Measurements from ENCODE around the gene MAX.
A peak's percentile ranks its signal among the peaks of the same experiment; 100 is the strongest.

The MAX gene

DNA sequence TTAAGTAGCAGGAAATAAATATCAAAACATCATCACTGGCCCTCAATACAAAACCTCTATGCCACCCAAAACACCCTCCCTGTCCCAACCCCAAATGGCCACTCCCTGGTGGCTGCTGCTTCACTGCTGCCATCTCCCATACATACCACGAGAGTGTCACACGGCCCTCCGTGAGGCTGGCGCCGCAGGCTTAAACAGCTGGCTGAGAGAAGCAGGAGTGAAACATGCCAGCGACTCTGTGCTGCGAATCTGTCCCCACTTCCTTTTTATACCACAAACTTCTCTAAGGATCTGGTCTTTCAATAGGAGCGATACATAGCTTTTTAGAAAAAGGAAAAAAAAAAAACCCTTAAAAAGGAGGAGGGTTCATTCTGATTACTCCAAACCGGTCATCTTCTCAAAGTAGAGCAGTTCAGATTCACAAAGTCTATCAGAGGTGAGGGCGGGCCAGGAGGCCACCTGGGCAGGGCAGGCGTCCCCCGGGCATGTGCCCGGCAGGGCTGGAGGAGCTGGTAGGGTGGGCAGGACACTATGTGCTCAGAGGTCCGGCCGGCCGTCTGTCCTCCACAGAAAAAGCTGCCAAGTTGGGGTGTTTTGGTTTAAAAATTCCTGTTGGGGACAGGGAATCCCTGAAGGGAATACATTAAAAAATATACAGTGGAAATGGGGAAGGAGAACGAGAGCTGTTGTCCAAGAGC is 26.5 kb downstream of the MAX start:
- no CpG with 5 or more reads among the region's 17 CpGs for WGBS (ENCODE audit: extremely low coverage, insufficient coverage, low lambda C conversion rate)
- no peak overlapping the region for H2AK5ac ChIP-seq (ENCODE audit: low read length)

DNA sequence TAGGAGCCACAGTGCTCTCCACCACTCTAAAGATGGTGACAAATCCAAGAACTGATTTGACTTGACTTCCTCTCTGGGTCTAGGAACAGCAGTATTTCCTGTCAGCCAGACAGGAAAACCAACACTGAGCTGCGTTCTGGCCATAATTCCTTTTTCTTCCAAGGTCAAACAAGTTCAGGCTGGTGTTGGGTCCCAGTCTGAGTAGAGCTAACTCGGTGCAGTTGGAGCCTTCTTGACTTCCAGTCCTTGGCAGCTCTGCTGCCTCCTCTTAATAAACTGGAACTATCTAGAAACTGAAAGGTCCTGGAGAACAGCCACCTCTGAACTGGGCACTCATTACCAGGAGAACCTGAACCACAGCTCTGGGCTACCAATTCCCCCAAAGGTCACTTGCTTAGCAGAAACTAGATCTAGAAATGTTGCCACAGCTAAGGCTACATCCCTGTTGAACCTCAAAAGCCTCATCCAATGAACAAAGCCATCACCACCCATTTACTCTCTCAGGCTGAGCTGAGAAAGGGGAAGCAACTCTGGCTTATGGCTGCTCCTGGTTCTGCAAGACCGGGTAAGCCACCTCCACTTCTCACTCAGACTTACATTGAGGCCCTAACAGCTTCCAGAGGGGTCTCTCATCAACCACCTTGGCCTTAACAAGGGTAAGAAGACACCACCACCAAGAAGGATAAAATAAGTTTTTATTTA is 27.7 kb downstream of the MAX start:
- Histone ChIP-seq H3K79me1 (ENCODE audit: low read length) (peaks cover 12% of the 10 kb centered on the region), H3K4me3 (ENCODE audit: low read length) (no peak overlapping the region), H3K4me2 (ENCODE audit: low read length) (no peak overlapping the region), H3K18ac (ENCODE audit: low read length) (no peak overlapping the region), H2AK5ac (ENCODE audit: low read length) (no peak overlapping the region), H4K5ac (ENCODE audit: low read length) (no peak overlapping the region), H3K4ac (ENCODE audit: low read depth, low read length) (no peak overlapping the region), H3K9ac (ENCODE audit: low read length) (no peak overlapping the region), H3K23ac (ENCODE audit: low read length) (no peak overlapping the region), H3K79me2 (ENCODE audit: control insufficient read depth, insufficient read depth, low read length) (peaks cover 2% of the 10 kb centered on the region), H3K27ac (ENCODE audit: low read depth, low read length) (no peak overlapping the region), H2BK15ac (replicated peaks; ENCODE audit: low read depth) (no peak overlapping the region), H4K8ac (ENCODE audit: low read depth, low read length) (no peak overlapping the region), H2BK5ac (ENCODE audit: low read length) (no peak overlapping the region), H3K4me1 (ENCODE audit: control insufficient read depth, low read depth, low read length) (peaks cover 5% of the 10 kb centered on the region), H3K56ac (ENCODE audit: low read length) (no peak overlapping the region), H3K36me3 (ENCODE audit: control insufficient read depth, insufficient read depth, low read length) (peaks cover 15% of the 10 kb centered on the region), H3K27me3 (ENCODE audit: insufficient read depth, low read length, poor library complexity) (no peaks in the 10 kb centered on the region), H2BK120ac (ENCODE audit: low read depth, low read length) (no peak overlapping the region)
- DNase-seq: no peak
- WGBS (ENCODE audit: extremely low coverage, insufficient coverage, low lambda C conversion rate): no CpG with 5 or more reads among the region's 3 CpGs

More for the DNA sequence above, 26.5 kb downstream of the MAX start:
- Histone ChIP-seq H2BK120ac (ENCODE audit: low read depth, low read length) (no peak overlapping the region), H2BK5ac (ENCODE audit: low read length) (no peak overlapping the region), H3K9ac (ENCODE audit: low read length) (no peak overlapping the region), H4K8ac (ENCODE audit: low read depth, low read length) (no peak overlapping the region), H3K79me1 (ENCODE audit: low read length) (peaks cover 12% of the 10 kb centered on the region), H3K4me2 (ENCODE audit: low read length) (no peak overlapping the region), H3K79me2 (ENCODE audit: control insufficient read depth, insufficient read depth, low read length) (peaks cover 2% of the 10 kb centered on the region), H3K4me1 (ENCODE audit: control insufficient read depth, low read depth, low read length) (peaks cover 5% of the 10 kb centered on the region), H2BK15ac (replicated peaks; ENCODE audit: low read depth) (no peak overlapping the region), H3K36me3 (ENCODE audit: control insufficient read depth, insufficient read depth, low read length) (peaks cover 14% of the 10 kb centered on the region), H3K23ac (ENCODE audit: low read length) (no peak overlapping the region), H3K27ac (ENCODE audit: low read depth, low read length) (no peak overlapping the region), H3K4me3 (ENCODE audit: low read length) (no peak overlapping the region), H3K27me3 (ENCODE audit: insufficient read depth, low read length, poor library complexity) (no peaks in the 10 kb centered on the region), H3K56ac (ENCODE audit: low read length) (no peak overlapping the region), H4K5ac (ENCODE audit: low read length) (no peak overlapping the region), H3K18ac (ENCODE audit: low read length) (no peak overlapping the region), H3K4ac (ENCODE audit: low read depth, low read length) (no peak overlapping the region)
- no peak for DNase-seq

DNA sequence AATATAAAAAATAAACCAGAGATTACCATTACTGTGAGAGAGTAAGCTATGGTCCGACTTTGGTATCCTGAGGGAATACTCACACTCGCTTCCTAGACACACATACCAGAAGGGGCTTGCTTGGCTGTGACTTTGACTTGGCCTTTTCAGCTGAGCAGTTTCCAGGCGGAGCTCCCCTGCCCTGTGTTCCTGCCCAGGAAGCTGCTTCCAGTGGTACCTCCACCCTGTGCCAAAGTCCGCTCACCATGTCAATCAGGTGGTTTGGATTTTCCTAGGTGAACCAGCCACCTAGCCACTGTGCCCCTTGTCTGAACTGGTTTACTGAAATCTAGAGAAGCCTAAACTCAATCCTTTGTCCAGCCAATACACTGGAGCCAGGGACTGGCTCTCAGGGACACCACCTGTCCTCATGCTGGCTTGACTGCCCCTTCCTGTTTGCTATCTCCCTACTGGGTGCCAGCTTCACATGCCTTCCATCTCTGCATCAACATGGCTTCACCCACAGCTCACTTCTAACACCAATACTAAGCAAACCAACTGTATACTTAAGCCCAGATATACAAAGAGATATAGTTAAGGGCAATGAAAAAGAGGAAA is 28.6 kb downstream of the MAX start:
- H2BK15ac ChIP-seq (replicated peaks; ENCODE audit: low read depth): no peak overlapping the region
- no peak for DNase-seq
- H3K27ac ChIP-seq (ENCODE audit: low read depth, low read length): no peak overlapping the region
- no peak overlapping the region for H4K8ac ChIP-seq (ENCODE audit: low read depth, low read length)
- no peak overlapping the region for H4K5ac ChIP-seq (ENCODE audit: low read length)
- H3K79me1 ChIP-seq (ENCODE audit: low read length): peaks cover 5% of the 10 kb centered on the region
- H2BK120ac ChIP-seq (ENCODE audit: low read depth, low read length): no peak overlapping the region
- no peak overlapping the region for H3K4ac ChIP-seq (ENCODE audit: low read depth, low read length)
- H3K9ac ChIP-seq (ENCODE audit: low read length): no peak overlapping the region
- WGBS (ENCODE audit: extremely low coverage, insufficient coverage, low lambda C conversion rate): no CpG with 5 or more reads among the region's 4 CpGs
- H2AK5ac ChIP-seq (ENCODE audit: low read length): no peak overlapping the region
- peak overlapping the region; percentile 9 for H3K23ac ChIP-seq (ENCODE audit: low read length)
- H3K18ac ChIP-seq (ENCODE audit: low read length): no peak overlapping the region
- no peak overlapping the region for H3K4me2 ChIP-seq (ENCODE audit: low read length)
- H2BK5ac ChIP-seq (ENCODE audit: low read length): no peak overlapping the region
- peaks cover 15% of the 10 kb centered on the region for H3K36me3 ChIP-seq (ENCODE audit: control insufficient read depth, insufficient read depth, low read length)
- H3K4me3 ChIP-seq (ENCODE audit: low read length): no peak overlapping the region
- no peak overlapping the region for H3K56ac ChIP-seq (ENCODE audit: low read length)
- H3K4me1 ChIP-seq (ENCODE audit: control insufficient read depth, low read depth, low read length): no peaks in the 10 kb centered on the region
- H3K27me3 ChIP-seq (ENCODE audit: insufficient read depth, low read length, poor library complexity): no peaks in the 10 kb centered on the region
- no peaks in the 10 kb centered on the region for H3K79me2 ChIP-seq (ENCODE audit: control insufficient read depth, insufficient read depth, low read length)

DNA sequence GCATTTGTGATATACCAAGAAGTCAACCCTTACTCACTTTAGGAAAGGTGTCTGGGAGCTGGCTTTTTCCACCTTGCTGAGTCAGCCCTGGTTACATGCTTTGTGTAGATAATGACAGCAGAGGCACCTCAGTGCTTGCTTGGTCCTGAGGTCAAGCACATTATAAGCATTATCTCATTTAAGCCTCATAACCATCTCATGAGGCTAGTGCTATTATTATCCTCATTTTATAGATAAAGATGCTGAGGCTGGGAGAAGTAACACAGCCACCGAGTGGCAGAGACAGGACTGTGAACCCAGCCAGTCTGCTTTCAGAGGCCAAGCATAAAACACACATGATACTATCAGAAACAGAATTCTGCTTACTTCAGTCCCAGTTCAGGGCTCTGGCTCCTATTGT is 29.4 kb downstream of the MAX start:
- H3K18ac ChIP-seq (ENCODE audit: low read length): no peak overlapping the region

DNA sequence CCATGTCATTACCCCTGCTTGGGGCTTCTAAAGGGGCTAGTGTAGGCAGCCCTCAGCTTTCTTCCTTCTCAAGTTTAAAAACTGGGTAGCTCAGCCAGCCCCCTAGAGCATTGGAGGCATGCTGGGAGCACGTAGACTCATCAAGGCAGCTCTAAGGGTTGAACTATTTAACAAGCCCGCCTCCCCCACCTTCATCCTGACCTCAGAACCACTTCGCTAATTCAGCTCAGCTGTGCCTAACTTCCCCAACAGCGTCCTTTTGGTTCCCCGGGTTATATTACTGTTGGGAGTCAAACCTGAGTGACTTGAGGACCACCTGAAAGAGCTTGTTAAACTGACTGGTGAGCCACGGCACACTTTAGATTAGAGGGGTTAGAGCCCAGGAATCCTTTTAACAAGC is 30.1 kb downstream of the MAX start:
- Histone ChIP-seq H2BK120ac (ENCODE audit: low read depth, low read length) (no peak overlapping the region), H3K18ac (ENCODE audit: low read length) (no peak overlapping the region), H3K4ac (ENCODE audit: low read depth, low read length) (no peak overlapping the region), H3K4me2 (ENCODE audit: low read length) (no peak overlapping the region), H4K5ac (ENCODE audit: low read length) (no peak overlapping the region), H3K27ac (ENCODE audit: low read depth, low read length) (no peak overlapping the region), H2AK5ac (ENCODE audit: low read length) (no peak overlapping the region), H3K9ac (ENCODE audit: low read length) (no peak overlapping the region), H3K23ac (ENCODE audit: low read length) (no peak overlapping the region), H3K79me1 (ENCODE audit: low read length) (peaks cover 5% of the 10 kb centered on the region), H2BK5ac (ENCODE audit: low read length) (no peak overlapping the region), H3K27me3 (ENCODE audit: insufficient read depth, low read length, poor library complexity) (no peaks in the 10 kb centered on the region), H3K79me2 (ENCODE audit: control insufficient read depth, insufficient read depth, low read length) (no peaks in the 10 kb centered on the region), H3K4me1 (ENCODE audit: control insufficient read depth, low read depth, low read length) (no peaks in the 10 kb centered on the region), H4K8ac (ENCODE audit: low read depth, low read length) (no peak overlapping the region), H3K36me3 (ENCODE audit: control insufficient read depth, insufficient read depth, low read length) (peaks cover 11% of the 10 kb centered on the region), H3K56ac (ENCODE audit: low read length) (no peak overlapping the region), H2BK15ac (replicated peaks; ENCODE audit: low read depth) (no peak overlapping the region), H3K4me3 (ENCODE audit: low read length) (no peak overlapping the region)
- DNase-seq: no peak
- WGBS (ENCODE audit: extremely low coverage, insufficient coverage, low lambda C conversion rate): no CpG with 5 or more reads among the region's 6 CpGs

More for the DNA sequence above, 29.4 kb downstream of the MAX start:
- H3K79me1 ChIP-seq (ENCODE audit: low read length): peaks cover 5% of the 10 kb centered on the region
- H2BK5ac ChIP-seq (ENCODE audit: low read length): no peak overlapping the region
- no peak for DNase-seq
- no peak overlapping the region for H3K56ac ChIP-seq (ENCODE audit: low read length)
- H3K4me2 ChIP-seq (ENCODE audit: low read length): no peak overlapping the region
- no peak overlapping the region for H3K9ac ChIP-seq (ENCODE audit: low read length)
- H4K8ac ChIP-seq (ENCODE audit: low read depth, low read length): no peak overlapping the region
- no peaks in the 10 kb centered on the region for H3K4me1 ChIP-seq (ENCODE audit: control insufficient read depth, low read depth, low read length)
- no peaks in the 10 kb centered on the region for H3K79me2 ChIP-seq (ENCODE audit: control insufficient read depth, insufficient read depth, low read length)
- H3K4ac ChIP-seq (ENCODE audit: low read depth, low read length): no peak overlapping the region
- no peak overlapping the region for H3K23ac ChIP-seq (ENCODE audit: low read length)
- no peak overlapping the region for H2BK120ac ChIP-seq (ENCODE audit: low read depth, low read length)
- H3K27me3 ChIP-seq (ENCODE audit: insufficient read depth, low read length, poor library complexity): no peaks in the 10 kb centered on the region
- H4K5ac ChIP-seq (ENCODE audit: low read length): no peak overlapping the region
- H2BK15ac ChIP-seq (replicated peaks; ENCODE audit: low read depth): no peak overlapping the region
- H3K27ac ChIP-seq (ENCODE audit: low read depth, low read length): no peak overlapping the region
- no peak overlapping the region for H2AK5ac ChIP-seq (ENCODE audit: low read length)
- no peak overlapping the region for H3K4me3 ChIP-seq (ENCODE audit: low read length)
- WGBS (ENCODE audit: extremely low coverage, insufficient coverage, low lambda C conversion rate): no CpG with 5 or more reads among the region's 1 CpG
- peaks cover 15% of the 10 kb centered on the region for H3K36me3 ChIP-seq (ENCODE audit: control insufficient read depth, insufficient read depth, low read length)

All from mesendoderm (in vitro differentiated cells).